Neural cell (in vitro differentiated cells): ENCODE results near the gene VEPH1.

Experiments
- EP300 ChIP-seq: fragments of 450-650 bp; conservative IDR thresholded peaks from 2 replicates; pipeline ENCODE4 v1.6.1; 2014; ENCODE audit warnings: antibody characterized with exemption, mild to moderate bottlenecking, moderate library complexity; ENCODE audit not compliant: poor library complexity, severe bottlenecking
- EZH2 ChIP-seq: fragments of 200-600, 300-800 bp; shearing (Covaris generic), sonication (generic); IDR thresholded peaks from 2 replicates; pipeline ENCODE4 v1.6.1; 2014; ENCODE audit warnings: antibody characterized with exemption, low read length, borderline replicate concordance, mild to moderate bottlenecking; ENCODE audit not compliant: insufficient read depth, poor library complexity, severe bottlenecking
- MXI1 ChIP-seq: fragments of 450-650 bp; conservative IDR thresholded peaks from 2 replicates; pipeline ENCODE4 v1.6.1; 2014; ENCODE audit warnings: antibody characterized with exemption, mild to moderate bottlenecking; ENCODE audit not compliant: poor library complexity, severe bottlenecking
- POLR2AphosphoS5 ChIP-seq: IDR thresholded peaks from 2 replicates; pipeline ENCODE4 v1.6.1; 2012
- RAD21 ChIP-seq: fragments of 450-650 bp; conservative IDR thresholded peaks from 2 replicates; pipeline ENCODE4 v1.6.1; 2014; ENCODE audit warnings: antibody characterized with exemption, mild to moderate bottlenecking, moderate library complexity
- TAF1 ChIP-seq: IDR thresholded peaks from 2 replicates; pipeline ENCODE4 v1.6.1; 2012; ENCODE audit warnings: low read depth
- TF ChIP-seq, protein P1 (sequence below): fragments of 450-650 bp; IDR thresholded peaks from 2 replicates; pipeline ENCODE4 v1.5.1; 2014; ENCODE audit warnings: antibody characterized with exemption, mild to moderate bottlenecking, moderate library complexity; ENCODE audit not compliant: poor library complexity, severe bottlenecking
- TF ChIP-seq, protein P2 (sequence below): IDR thresholded peaks from 2 replicates; pipeline ENCODE4 v1.6.1; 2012; ENCODE audit warnings: borderline replicate concordance

DNA sequence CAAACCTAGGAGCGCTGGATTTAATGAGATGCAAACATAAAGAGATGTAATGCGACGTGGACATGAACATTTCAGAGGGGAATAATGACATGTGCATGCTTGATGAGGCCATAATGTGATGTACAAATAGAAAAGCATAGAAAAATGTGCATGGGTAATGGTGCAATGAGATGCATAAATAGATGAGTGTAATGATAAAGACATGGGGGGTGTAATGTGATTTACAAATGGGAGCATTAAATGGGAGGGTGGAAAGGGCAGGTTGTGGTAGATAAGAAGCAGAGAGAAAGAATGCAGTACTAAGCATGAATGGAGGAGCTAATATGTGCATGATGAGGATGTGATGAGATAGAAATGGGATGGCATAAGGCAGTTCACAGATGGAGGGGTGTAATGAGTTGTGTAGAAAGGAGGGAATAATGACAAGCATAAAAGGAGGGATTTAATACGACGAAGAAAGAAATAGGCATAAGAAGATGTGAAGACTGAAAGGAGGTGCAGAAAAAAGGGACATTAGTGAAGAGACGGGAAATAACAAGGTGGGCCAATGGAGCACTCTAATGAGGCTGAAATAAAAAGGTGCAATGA lies 205.8 kb downstream of the VEPH1 start:
- TF ChIP-seq, protein P1, sequence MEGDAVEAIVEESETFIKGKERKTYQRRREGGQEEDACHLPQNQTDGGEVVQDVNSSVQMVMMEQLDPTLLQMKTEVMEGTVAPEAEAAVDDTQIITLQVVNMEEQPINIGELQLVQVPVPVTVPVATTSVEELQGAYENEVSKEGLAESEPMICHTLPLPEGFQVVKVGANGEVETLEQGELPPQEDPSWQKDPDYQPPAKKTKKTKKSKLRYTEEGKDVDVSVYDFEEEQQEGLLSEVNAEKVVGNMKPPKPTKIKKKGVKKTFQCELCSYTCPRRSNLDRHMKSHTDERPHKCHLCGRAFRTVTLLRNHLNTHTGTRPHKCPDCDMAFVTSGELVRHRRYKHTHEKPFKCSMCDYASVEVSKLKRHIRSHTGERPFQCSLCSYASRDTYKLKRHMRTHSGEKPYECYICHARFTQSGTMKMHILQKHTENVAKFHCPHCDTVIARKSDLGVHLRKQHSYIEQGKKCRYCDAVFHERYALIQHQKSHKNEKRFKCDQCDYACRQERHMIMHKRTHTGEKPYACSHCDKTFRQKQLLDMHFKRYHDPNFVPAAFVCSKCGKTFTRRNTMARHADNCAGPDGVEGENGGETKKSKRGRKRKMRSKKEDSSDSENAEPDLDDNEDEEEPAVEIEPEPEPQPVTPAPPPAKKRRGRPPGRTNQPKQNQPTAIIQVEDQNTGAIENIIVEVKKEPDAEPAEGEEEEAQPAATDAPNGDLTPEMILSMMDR, result no peak
- TF ChIP-seq EP300 (no peak), RAD21 (no peak), EZH2 (no peak), POLR2AphosphoS5 (no peak), TAF1 (no peak), MXI1 (no peak)
- TF ChIP-seq, protein P2, sequence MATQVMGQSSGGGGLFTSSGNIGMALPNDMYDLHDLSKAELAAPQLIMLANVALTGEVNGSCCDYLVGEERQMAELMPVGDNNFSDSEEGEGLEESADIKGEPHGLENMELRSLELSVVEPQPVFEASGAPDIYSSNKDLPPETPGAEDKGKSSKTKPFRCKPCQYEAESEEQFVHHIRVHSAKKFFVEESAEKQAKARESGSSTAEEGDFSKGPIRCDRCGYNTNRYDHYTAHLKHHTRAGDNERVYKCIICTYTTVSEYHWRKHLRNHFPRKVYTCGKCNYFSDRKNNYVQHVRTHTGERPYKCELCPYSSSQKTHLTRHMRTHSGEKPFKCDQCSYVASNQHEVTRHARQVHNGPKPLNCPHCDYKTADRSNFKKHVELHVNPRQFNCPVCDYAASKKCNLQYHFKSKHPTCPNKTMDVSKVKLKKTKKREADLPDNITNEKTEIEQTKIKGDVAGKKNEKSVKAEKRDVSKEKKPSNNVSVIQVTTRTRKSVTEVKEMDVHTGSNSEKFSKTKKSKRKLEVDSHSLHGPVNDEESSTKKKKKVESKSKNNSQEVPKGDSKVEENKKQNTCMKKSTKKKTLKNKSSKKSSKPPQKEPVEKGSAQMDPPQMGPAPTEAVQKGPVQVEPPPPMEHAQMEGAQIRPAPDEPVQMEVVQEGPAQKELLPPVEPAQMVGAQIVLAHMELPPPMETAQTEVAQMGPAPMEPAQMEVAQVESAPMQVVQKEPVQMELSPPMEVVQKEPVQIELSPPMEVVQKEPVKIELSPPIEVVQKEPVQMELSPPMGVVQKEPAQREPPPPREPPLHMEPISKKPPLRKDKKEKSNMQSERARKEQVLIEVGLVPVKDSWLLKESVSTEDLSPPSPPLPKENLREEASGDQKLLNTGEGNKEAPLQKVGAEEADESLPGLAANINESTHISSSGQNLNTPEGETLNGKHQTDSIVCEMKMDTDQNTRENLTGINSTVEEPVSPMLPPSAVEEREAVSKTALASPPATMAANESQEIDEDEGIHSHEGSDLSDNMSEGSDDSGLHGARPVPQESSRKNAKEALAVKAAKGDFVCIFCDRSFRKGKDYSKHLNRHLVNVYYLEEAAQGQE, result no peak
